GM21576 (cell line): Measurements from ENCODE around the gene CERS6.
"Not testable (repeated sequence)": the region's sequence is repeated elsewhere in the genome, so short reads cannot be mapped to it uniquely, and the experiment has no call there.

ENCODE experiments used
- ATAC-seq: cut with Tn5 transposase; IDR thresholded peaks from one replicate; pipeline ENCODE4 v1.9.1; 2021; ENCODE audit warnings: mild to moderate bottlenecking, moderate library complexity; ENCODE audit not compliant: unreplicated experiment

Gene CERS6

DNA sequence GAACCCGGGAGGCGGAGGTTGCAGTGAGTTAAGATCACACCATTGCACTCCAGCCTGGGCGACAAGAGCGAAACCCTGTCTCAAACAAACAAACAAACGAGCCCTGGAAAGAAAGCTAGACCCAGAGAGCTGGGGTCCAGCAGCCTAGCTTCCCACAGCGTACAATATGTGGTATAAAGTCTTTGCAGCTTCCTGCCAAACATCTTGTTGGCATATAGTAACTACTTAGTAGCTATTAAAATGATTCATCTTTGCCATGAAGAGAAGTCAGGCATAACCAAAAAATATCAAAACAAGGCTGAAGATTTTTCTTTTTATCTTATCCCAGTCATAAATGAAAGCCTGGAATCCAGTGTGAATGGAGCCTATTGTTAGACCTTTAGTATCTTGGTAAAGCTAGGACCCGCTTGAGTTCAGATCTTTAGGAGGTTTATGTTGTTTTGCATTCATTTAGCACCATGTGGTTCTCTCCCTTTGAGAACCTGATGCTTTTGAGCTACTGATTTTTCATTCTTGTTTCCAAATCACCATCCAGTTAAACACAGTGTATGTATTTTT is 206.7 kb downstream of the CERS6 start:
- ATAC-seq: no peak

DNA sequence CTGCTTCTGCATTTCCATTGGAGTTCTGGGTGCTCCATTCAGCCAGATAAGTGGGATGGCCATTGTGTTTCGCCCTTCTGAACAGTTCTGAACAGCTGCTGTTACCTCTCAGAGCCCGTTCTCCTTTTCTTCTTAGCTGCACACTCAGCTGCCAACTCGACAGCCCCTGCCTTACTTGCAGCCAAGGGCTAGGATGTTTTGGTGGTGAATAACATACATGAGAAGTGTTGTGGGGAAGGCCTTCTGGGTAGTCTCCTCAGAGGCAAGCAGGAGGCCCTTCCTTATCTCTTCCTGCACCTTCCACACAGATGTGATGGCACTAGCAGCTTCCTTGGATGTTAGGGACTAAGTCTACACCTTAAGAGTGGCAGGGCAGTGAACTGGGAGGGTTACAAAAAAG is 207.9 kb downstream of the CERS6 start:
- ATAC-seq: no peak

DNA sequence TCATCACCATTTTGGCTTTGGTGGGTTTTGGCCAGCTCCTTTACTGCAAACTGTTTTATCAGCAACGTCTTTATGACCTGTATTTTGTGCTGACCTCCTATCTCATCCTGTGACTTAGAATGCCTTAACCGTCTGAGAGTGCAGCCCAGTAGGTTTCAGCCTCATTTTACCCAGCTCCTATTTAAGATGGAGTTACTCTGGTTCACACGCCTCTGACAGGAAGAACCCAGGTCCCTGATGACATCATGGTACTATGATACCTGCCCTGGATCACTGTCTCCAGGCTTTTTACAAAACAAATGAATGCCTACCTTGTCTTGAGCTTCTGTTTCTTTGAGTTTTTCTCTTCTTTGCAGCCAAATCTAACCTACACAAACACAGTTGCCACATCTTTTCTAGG is 208.6 kb downstream of the CERS6 start:
- ATAC-seq: not testable (repeated sequence)

DNA sequence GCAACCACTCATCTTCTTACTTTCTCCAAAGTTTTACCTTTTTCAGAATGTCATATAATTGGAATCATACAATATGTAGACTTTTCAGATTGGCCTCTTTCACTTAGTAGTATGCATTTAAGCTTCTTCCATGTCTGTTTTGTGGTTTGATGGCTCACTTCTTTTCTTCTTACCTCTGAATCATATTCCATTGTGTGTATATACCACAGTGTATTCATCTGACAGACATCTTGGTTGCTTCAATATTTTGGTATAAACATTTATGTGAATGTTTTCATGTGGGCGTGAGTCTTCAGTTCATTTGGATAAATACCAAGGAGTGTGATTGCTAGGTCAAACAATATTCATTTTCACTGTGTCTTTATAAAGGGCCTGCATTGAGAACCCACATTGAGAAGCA is 210.3 kb downstream of the CERS6 start:
- no peak for ATAC-seq

DNA sequence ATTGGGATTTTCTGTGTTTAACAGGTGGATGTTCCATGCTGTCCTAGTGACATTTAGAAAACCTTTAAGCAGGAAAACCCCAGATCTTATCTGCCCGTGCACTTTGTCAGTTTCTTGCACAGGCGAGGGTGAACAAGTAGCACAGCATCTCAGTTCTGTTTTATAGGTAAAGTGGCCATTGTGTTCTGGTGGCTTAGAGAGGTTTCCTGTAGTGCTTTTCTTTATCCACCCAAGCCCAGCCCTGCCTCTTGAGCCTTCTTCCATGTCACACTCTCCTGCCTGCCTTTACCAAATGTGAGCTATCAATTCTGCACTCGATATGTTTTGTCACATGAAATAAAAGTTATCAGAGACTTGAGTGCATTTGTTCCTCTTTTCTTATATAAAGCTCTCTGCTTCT is 211.1 kb downstream of the CERS6 start:
- ATAC-seq: no peak

DNA sequence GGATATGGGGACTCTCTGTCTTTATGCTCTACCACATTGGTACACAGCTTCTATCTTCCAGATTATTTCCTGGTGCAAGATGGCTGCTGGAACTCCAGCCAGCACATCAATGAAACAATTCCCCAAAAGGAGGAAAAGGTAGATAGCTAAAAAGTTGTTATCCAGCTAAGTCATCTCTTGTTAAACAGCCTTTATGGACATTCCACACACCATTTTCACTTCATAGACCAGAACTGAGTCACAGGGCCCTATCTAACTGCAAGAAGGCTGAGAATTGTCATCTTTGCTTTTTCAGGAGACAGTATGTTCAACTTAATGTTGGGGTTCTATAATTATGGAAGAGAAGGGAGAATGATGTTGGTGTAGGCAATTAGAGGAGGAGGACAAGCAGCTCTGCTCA is 213.1 kb downstream of the CERS6 start:
- ATAC-seq: no peak

DNA sequence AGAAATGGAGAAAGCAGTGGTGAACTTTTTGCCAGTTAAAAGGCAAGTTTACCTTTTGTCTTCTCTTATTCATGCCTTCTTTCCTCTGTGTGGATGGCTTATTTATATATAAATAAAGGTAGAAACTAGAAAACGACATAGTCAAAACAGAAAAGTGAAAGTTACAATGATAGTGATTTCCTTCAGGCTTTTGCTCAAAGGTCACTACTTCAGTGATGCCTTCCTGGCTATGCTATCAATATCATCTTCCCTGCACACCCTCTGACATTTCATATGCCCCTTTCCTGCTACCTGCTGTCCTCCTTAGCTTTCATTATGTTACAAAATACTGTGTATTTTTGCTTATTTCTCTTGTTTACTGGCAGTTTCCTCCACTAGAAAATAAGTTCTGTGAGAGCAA is 214.4 kb downstream of the CERS6 start:
- no peak for ATAC-seq

DNA sequence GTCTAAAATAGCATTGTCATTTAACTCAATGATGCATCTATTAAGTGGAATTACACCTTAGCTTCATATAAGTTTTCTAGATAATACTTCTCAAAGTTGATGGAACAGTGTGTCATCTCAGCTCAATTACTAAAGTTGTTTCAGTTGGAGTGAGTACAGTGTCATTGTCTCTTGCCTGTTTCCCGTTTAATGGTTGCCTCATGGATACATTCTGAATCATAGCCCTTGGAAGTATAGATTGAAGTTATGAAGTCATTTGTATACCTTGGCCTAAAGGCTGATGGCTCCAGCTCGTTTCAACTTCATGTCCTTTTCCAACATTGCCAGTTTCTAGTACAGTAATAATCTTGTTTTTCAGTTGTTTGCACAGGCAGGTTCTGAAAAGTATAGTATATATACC is 215.9 kb downstream of the CERS6 start:
- ATAC-seq: no peak

DNA sequence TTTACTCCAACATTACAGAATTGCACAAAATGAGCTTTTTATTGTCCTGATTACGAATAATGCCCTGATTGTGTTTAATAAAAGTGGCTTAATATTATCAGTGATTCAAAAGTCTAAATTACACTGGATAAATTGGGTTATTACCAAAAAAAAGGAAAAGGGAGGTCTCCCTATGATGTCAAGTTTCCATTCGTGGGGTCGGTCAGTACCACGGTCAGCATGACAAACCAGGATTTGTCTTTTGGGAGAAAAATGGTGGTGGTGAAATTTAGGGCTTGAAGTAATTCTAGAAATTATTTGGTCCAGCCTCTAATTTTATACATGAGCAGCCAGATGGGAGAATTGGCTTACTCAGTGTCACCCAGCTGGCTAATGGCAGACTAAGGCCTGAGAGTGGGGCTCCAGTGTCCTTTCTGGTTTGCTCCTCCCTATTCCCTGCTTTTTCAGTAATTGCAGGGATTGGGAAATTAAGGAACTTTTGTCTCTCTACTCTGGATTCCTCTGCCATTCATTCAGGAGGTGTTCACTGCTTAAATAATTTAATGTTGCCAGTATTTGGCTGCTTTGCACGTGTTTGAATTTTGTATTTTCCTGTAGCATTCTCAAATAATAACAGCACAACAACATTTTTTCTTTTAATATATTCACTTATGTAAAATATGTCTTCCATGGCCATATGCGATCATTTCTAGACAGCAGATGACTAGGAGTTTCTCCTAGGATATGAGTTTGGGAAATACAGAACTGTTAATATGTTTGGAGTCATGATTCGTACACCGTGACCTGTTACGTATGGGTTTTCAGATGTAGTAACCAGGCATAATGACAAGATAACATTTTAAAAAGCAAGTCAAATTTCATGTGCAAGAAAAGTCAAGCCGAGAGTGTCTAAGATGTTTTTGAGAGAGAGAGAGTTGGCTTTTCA is 217.5 kb downstream of the CERS6 start:
- ATAC-seq: no peak

DNA sequence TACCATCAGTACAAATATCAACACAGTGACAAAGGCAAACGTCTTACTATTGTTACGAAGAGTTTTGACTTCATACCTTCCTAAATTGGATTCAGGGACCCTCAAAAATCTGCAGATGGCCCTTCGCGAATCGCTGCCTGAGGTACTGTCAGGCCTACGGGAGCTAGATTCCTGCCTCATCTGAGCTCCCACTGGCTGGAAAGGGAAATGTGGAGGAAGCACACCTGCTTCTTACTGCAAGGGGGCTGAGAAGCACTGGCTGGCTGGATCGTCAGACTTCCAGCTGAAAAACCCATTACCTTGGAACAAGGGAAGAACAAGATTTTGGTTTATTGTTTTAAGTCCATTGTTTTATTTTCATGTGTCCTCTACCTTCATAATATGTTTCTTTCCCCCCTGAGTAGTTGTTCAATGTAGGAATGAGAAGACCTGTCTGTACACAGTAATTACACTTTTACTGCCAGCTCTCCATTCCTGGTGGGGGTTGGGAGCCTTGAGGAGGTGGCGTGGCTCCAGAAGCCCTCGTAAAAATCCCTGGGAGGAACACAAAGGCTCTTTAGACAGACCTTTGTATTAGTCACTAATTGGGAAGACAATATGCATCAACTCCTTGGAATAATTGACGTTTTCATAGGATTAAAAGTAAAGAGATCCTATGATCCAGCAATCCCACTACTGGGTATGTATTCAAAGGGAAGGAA is 222.2 kb downstream of the CERS6 start:
- no peak for ATAC-seq

DNA sequence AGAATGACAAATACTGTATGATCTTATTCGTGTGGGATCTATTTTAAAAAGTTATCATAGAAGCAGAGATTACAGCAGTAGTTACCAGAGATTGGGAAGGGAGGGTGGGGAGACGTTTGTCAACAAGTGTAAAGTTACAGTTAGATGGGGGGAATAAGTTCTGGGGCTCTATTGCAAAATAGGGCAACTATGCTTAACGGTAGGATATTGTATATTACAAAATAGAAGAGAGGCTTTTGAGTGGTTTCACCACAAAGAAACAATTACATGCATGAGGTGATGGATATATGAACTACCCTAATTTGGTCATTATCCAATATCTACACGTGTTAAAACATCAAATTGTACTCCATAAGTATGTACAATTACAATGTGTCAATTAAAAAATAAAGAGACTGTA is 223.0 kb downstream of the CERS6 start:
- ATAC-seq: no peak

DNA sequence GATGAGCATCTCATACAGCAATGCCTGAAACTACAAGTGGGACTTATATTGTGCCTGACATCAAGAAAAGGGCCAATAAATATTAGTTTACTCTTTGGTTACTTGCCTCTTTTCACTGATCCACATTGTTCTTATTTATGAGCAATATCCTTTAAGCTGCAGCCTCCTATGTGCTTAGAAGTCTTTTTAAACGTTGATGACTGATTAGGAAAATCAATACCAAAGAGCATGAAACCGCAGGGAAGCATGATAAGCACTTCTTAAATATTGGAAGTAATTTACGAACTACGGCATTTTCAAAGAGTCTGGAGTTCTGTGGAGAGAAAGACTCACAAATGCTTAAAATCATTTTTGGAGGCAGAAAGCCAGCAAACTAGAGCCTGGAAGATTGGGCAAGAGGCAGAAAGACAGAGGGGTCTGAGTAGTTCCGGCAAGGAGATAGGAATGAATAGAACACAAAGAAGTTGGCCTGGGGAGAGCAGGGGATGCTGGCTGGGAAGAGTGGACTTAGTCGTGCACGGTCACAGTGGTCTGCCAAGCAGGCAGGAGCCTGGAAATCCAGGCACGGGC is 223.8 kb downstream of the CERS6 start:
- ATAC-seq: no peak

DNA sequence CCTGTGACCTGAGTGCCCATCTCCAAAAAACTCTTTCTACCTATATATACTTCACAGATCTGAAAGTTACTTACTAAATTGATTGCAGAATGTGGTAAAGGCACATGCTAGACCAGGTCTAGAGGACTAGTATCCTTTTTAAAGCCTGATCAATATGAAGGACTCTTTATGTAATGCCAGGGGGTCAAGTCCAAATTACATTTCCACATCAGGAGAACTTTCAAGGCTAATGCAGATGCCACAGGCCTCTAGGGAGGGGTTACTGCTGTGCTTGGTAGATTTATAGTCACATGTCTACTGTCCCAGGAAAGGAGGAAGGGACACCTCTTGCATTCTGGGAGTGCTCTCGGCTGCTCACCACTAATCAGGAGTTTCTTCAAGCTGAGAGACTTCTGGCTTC is 227.9 kb downstream of the CERS6 start:
- no peak for ATAC-seq

DNA sequence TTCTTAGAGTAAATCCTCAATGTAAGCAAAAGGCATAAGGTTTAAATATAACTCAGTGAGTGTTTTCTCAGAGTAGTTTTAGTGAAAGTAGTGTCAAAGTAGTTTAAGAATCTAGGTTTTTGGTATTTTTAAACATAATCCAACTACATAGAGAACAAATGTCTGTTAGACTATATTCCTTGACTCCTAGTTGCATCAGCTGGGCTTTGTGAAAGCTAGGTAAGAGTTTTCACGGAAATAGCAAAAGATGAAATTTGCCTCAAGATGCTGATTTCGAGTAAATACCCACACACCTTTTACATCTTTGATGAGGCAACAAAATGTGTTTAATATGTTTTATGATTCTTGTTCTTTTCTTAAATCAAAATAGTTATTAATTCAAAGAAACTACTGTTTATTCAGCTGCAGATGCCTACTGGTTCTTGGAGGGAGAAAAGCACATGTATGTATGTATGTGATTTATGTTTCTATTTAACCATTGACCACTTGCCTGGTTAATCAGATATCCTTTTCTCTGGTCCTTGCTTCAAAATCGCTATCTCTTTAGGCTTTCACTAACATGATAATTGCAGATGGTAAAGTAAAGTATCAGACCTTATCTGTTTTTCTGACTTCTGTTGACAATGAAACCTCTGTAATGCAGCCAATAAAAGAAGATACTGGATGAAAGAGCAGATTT is 229.0 kb downstream of the CERS6 start:
- ATAC-seq: no peak

DNA sequence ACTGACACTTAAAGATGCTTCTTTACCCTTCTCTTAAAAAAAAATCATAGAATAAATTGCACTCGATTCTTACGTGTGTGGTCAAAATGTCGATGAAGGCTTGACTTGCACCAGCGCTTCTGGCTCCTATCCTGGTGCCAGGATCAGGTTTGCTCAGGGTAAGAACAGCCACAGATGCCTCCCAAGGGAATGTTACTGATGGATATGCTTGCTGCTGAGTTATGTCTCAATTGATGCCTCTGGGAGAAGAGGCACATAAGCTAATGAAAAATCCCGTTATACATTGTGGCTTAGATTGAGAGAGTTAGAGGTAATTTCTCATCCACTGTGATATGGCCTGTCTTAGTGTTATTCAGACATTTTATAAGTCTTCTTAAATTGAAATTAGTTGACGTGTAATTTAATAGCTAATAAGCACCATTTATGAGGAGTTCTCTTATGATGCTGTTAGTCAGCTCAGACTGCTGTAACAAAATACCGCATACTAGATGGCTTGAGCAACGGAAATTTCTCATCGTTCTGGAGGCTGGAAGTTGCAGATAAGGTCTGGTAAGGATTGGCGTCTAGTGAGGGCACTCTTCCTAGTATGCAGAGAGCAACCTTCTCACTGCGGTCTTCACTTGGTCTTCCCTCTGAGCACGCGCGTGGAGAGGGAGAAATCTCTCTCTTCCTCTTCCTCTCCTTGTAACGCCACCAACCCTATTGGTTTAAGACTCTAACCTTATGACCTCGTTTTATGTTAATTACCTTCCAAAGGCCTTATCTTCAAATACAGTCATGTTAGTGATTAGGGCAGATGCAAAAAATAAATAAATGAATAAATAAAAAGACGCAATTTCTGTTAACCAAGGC is 229.8 kb downstream of the CERS6 start:
- no peak for ATAC-seq

DNA sequence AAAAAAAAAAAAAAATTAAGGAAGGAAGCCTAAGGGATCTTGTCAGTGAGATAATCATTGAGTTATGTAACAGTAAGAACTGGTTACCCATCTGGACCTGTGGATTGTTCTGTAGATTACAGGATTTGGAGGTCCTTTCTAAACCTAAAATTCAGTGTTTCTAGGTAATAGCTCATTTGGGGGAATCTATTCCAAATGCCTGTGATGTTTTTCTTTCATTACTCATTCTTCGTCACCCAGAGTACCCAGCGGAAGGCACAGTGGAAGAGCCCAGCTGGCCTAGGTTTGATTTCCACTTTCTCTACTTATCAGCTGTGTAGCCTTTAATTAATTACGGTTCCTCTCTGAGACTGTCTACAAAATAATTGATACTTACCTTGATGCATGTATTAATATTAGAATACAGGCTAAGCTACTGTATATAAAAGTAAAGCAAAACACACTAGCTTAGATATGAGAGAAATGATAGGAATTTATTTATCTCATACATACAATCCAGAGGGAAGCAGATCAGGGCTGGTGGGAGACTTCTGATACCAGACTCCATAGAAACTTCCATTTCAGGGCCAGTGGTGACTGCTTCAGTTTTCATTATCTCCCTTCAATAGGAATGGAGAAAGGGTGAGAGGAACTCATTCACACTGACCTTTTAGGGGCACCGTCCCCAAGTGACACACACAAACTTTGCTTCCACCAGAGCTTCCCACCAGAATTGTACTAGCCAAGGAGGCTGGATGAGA is 230.6 kb downstream of the CERS6 start:
- ATAC-seq: no peak

DNA sequence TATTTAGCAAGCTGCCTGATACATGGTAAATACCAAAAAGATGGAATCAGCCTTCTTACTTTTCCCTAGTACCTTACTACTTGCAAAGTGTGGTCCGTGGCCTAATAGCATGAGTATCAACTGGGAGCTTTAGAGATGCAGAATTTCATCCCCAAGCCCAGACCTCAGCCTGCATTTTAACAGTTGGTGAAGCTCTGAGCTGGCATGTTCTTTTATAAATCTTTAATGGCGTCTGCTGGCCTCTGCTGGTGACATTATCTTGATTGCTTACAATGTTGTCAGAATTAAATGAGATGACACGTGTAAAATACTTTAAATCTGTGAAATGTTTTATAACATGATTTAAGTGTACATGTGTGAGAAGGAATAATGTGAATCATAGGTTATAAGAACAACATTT is 231.2 kb downstream of the CERS6 start:
- no peak for ATAC-seq

DNA sequence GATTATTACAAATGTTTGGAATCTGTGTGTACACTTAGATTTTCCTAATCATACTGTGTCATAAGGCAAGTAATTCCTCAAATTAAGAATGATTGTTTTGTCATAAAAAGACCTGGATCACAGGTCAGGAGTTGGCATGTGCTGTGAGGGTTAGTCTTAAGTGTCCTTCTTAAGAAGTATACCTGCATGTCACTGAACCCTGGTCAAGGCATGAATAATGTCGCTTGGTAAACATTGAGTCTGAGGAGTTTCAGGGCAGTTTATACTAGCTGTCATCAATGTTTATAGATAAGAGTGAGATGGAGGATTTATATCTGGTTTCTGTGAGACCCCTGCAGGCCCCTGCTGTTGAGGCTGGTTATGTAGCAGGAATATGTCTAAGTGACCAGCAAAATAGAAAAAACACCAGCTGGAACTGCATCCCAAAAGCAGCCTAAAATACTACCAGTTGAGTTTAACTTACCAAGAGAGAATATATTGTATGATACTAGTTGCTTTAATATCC is 234.4 kb downstream of the CERS6 start:
- ATAC-seq: no peak

DNA sequence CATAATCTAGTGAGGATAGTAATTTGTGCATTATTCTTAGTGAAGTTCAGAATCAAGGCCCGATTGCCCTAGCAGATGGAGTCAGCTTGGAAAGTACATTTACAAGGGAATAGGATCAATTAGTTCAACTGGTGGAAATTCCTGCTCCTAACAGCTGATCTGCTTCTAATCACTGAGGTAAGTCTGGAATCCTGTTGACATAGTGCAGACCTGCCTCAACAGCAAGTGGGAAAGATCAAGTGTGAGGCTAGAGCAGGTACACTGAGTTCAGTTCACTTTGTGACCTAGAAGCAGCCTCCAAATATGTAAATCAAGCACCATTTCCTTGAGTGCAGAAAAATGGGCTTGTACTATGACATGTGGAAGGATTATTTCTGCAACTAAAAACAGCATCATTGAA is 235.1 kb downstream of the CERS6 start:
- ATAC-seq: no peak
